Occipital lobe (tissue), 2 donors: ENCODE measurements around the gene PLA2G2D. TPM values are rescaled to one million over a fixed set of nuclear protein-coding genes. Genes with fewer than 3 reads are reported as not detected.

Experiments used
- DNase-seq: peaks from one replicate; lab custom pipeline; 2025; lab: John Stamatoyannopoulos, UW
- total RNA-seq: library from RNA; depleted of rRNA; stranded (reverse); fragments of >200 nt; gene quantifications from one replicate; pipeline ENCODE4 v1.2.3, GENCODE V29; 2014

The PLA2G2D gene
- total RNA-seq, 1 donor from 2014 or later, result not detected

GRCh38 chr1:20068722-20069121, 50.6 kb downstream of the PLA2G2D start:
- DNase-seq, result no peak

GRCh38 chr1:20063861-20064292, 55.5 kb downstream of the PLA2G2D start:
- no peak for DNase-seq

Other genes with a start within 250 kb of the PLA2G2D start
- 14.2 TPM for gene OTUD3, start 237.1 kb downstream of the PLA2G2D start, total RNA-seq
- not detected for gene PLA2G2E, start 195.9 kb downstream of the PLA2G2D start, total RNA-seq
- gene PLA2G2A, start 139.9 kb downstream of the PLA2G2D start, total RNA-seq, result not detected
- 0.16 TPM for gene PLA2G5, start 49.3 kb downstream of the PLA2G2D start, total RNA-seq
- not detected for gene PLA2G2F, start 19.8 kb upstream of the PLA2G2D start, total RNA-seq
- gene UBXN10, start 66.6 kb upstream of the PLA2G2D start, total RNA-seq, result 1.6 TPM
- gene PLA2G2C, start 67.0 kb upstream of the PLA2G2D start, total RNA-seq, result not detected
- 0.16 TPM for gene VWA5B1, start 171.3 kb upstream of the PLA2G2D start, total RNA-seq